Fibroblast of lung (primary cell): ENCODE results near the gene ERI3. TPM values are rescaled to one million over a fixed set of nuclear protein-coding genes. Genes with fewer than 3 reads are reported as not detected.

ENCODE experiments used
- DNase-seq, 2 donors: peaks; one replicate each; pipeline versions ENCODE4 v3.0.0 to v3.0.0-alpha.2; 2010; ENCODE audit warnings: low read depth in 2 of 2
- H2AFZ ChIP-seq: 2 replicates; pipeline ENCODE4 v1.5.1; 2012; ENCODE audit warnings: low read length, control low read depth, inconsistent platforms
- H3K27ac ChIP-seq: 2 replicates; pipeline ENCODE4 v1.5.1; 2011; ENCODE audit warnings: low read length, control low read depth; ENCODE audit not compliant: insufficient read depth
- H3K27me3 ChIP-seq: 2 replicates; pipeline ENCODE4 v1.5.1; 2011; ENCODE audit warnings: mild to moderate bottlenecking, low read length; ENCODE audit not compliant: control insufficient read depth, insufficient read depth
- H3K36me3 ChIP-seq: 2 replicates; pipeline ENCODE4 v1.5.1; 2011; ENCODE audit warnings: low read length; ENCODE audit not compliant: control insufficient read depth, insufficient read depth
- H3K4me1 ChIP-seq: 2 replicates; pipeline ENCODE4 v1.5.1; 2011; ENCODE audit warnings: low read length; ENCODE audit not compliant: control insufficient read depth, insufficient read depth; ENCODE audit errors: extremely low read depth
- H3K4me2 ChIP-seq: 2 replicates; pipeline ENCODE4 v1.5.1; 2011; ENCODE audit warnings: low read length, control low read depth; ENCODE audit not compliant: insufficient read depth; ENCODE audit errors: extremely low read depth
- H3K4me3 ChIP-seq, 4 experiments: fragments of 200-600 bp in 1 of 4; sonication (generic) in 1 of 4; replicated peaks in 1 of 4; 2 replicates each; pipeline ENCODE4 v1.5.1; 2011 to 2016; ENCODE audit warnings: low read length in 4 of 4, low read depth in 3 of 4, mild to moderate bottlenecking in 3 of 4, control low read depth in 2 of 4, inconsistent platforms in 1 of 4, mixed read lengths in 1 of 4; ENCODE audit not compliant: insufficient read depth in 1 of 4; ENCODE audit errors: control extremely low read depth in 1 of 4
- H3K79me2 ChIP-seq: 2 replicates; pipeline ENCODE4 v1.5.1; 2012; ENCODE audit warnings: mild to moderate bottlenecking, low read length, inconsistent platforms; ENCODE audit not compliant: control insufficient read depth, insufficient read depth
- H3K9ac ChIP-seq: 2 replicates; pipeline ENCODE4 v1.5.1; 2011; ENCODE audit warnings: mild to moderate bottlenecking, low read length, control low read depth; ENCODE audit not compliant: insufficient read depth
- H3K9me3 ChIP-seq: 2 replicates; pipeline ENCODE4 v1.5.1; 2012; ENCODE audit warnings: low read depth, low read length; ENCODE audit not compliant: control insufficient read depth, insufficient read depth
- H4K20me1 ChIP-seq: 2 replicates; pipeline ENCODE4 v1.5.1; 2011; ENCODE audit warnings: low read length; ENCODE audit not compliant: control insufficient read depth, insufficient read depth; ENCODE audit errors: extremely low read depth
- EZH2 ChIP-seq: IDR thresholded peaks from 2 replicates; pipeline ENCODE4 v1.5.1; 2012; ENCODE audit warnings: low read length, control low read depth, mild to moderate bottlenecking; ENCODE audit errors: missing control alignments
- polyA plus RNA-seq, 2 donors: library from polyadenylated mRNA; depleted of rRNA in 1 of 2; stranded (reverse) in 1 of 2; unstranded in 1 of 2; fragments of >200 nt; gene quantifications; 2 replicates each; pipeline ENCODE4 v1.2.1, GENCODE V29; 2011 to 2012; ENCODE audit warnings: missing spikeins in 1 of 2
- total RNA-seq: library from RNA; depleted of rRNA; stranded (reverse); fragments of >200 nt; gene quantifications from 2 replicates; pipeline ENCODE4 v1.2.1, GENCODE V29; 2014
- TF ChIP-seq, protein P1 (sequence below), 2 donors: IDR thresholded peaks in 1 of 2; conservative IDR thresholded peaks in 1 of 2; 1 replicate in 1 of 2; 2 replicates in 1 of 2; pipeline ENCODE4 v1.5.1; 2011 to 2012; ENCODE audit warnings: low read length in 2 of 2, control low read depth in 1 of 2, inconsistent platforms in 1 of 2, low read depth in 1 of 2, mild to moderate bottlenecking in 1 of 2

The ERI3 gene
- total and polyA plus RNA-seq, 2 donors (not counting 1 experiment from before 2014, with no cell fraction given) = 43.4 to 44.9 TPM

- Histone ChIP-seq H3K9ac (no peak overlapping the region), H4K20me1 (no peaks in the 10 kb centered on the region), H3K9me3 (no peaks in the 10 kb centered on the region), H3K4me3 (no peak overlapping the region), H2AFZ (no peak overlapping the region), H3K4me1 (peaks cover 12% of the 10 kb centered on the region), H3K27ac (peak overlapping the region; percentile 14), H3K36me3 (no peaks in the 10 kb centered on the region), H3K79me2 (no peaks in the 10 kb centered on the region), H3K4me2 (no peak overlapping the region), H3K27me3 (no peaks in the 10 kb centered on the region)
- DNase-seq = peak in 1 of 2 donors; percentile 41
- TF ChIP-seq EZH2 = no peak
- TF ChIP-seq, protein P1, sequence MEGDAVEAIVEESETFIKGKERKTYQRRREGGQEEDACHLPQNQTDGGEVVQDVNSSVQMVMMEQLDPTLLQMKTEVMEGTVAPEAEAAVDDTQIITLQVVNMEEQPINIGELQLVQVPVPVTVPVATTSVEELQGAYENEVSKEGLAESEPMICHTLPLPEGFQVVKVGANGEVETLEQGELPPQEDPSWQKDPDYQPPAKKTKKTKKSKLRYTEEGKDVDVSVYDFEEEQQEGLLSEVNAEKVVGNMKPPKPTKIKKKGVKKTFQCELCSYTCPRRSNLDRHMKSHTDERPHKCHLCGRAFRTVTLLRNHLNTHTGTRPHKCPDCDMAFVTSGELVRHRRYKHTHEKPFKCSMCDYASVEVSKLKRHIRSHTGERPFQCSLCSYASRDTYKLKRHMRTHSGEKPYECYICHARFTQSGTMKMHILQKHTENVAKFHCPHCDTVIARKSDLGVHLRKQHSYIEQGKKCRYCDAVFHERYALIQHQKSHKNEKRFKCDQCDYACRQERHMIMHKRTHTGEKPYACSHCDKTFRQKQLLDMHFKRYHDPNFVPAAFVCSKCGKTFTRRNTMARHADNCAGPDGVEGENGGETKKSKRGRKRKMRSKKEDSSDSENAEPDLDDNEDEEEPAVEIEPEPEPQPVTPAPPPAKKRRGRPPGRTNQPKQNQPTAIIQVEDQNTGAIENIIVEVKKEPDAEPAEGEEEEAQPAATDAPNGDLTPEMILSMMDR (conservative IDR thresholded peaks at IDR 0.05 in 1 of 2, IDR thresholded peaks at IDR 0.05 in 1 of 2; ENCODE audit: low read depth in 1 of 2, low read length in 2 of 2) = no peak
Measured at GRCh38 chr1:44239961-44240371, 115.1 kb downstream of the ERI3 start.

DNA sequence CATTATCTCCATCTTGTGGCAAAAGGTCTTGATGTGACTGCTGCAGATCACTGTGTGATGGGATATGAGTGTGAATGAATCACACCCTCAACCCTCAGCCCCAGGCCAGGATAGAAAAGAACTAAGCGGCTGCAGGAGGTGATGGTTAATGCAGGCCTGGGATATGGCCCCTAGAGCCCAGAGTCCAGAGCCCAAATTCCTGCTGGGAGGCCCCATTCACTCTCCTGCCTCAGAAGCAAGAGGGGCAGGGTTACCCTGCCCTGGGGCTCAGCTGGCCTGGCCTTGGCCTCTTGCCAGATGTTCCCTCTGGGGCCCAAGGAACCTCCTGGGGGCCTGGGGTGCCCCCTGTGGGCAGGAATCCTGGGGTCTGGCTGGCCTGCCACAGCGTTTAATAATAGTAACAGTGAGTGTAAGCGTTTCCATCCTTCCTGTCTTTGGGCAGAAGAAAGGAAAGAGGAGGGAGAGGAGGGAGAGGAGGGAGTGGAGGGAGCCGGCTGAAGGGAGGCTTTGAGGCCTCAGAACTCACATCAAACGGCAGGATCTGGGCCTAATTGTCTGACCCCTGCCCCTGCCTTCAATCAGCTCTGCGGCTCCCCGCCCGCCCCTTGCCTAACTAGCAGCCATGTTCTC, 115.6 kb downstream of the ERI3 start:
- Histone ChIP-seq H3K4me1 (peaks cover 12% of the 10 kb centered on the region), H3K9me3 (no peaks in the 10 kb centered on the region), H3K27me3 (no peaks in the 10 kb centered on the region), H2AFZ (no peak overlapping the region), H3K36me3 (no peaks in the 10 kb centered on the region), H3K4me2 (no peak overlapping the region), H3K4me3 (no peak overlapping the region), H4K20me1 (no peaks in the 10 kb centered on the region), H3K27ac (peak overlapping the region; percentile 14), H3K9ac (peak overlapping the region; percentile 27), H3K79me2 (no peaks in the 10 kb centered on the region)
- no peak for TF ChIP-seq EZH2
- TF ChIP-seq, protein P1 (conservative IDR thresholded peaks at IDR 0.05 in 1 of 2, IDR thresholded peaks at IDR 0.05 in 1 of 2; ENCODE audit: low read depth in 1 of 2, low read length in 2 of 2) = no peak
- peak; percentile 24 to 29 for DNase-seq

DNA sequence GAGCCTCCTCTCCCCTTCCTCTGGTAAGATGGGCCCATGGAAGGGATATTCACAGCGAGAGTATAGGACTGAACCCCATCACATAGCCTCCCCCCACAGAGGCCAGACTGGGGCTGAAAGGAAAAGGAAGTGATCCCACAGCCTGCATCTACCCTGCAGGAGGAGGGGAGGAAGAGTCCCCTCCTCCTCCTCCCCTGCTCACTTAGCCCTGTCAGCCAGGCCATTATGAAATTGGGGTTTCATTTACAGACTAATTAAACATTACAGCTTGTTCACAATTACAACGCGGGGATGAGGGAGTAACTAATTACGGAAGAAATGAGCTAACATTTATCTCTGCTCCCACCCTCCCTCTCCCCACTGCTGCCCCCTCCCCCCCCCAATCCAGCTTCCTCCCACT, 116.4 kb downstream of the ERI3 start:
- Histone ChIP-seq H2AFZ (no peak overlapping the region), H3K4me2 (no peak overlapping the region), H4K20me1 (no peaks in the 10 kb centered on the region), H3K9ac (no peak overlapping the region), H3K36me3 (no peaks in the 10 kb centered on the region), H3K4me1 (peaks cover 12% of the 10 kb centered on the region), H3K4me3 (no peak overlapping the region), H3K79me2 (no peaks in the 10 kb centered on the region), H3K9me3 (no peaks in the 10 kb centered on the region), H3K27ac (no peak overlapping the region), H3K27me3 (no peaks in the 10 kb centered on the region)
- TF ChIP-seq, protein P1 (conservative IDR thresholded peaks at IDR 0.05 in 1 of 2, IDR thresholded peaks at IDR 0.05 in 1 of 2; ENCODE audit: low read depth in 1 of 2, low read length in 2 of 2) = no peak
- TF ChIP-seq EZH2 = no peak
- DNase-seq = no peak
